ENCODE results near the gene R3HDM2. TPM values are rescaled to one million over a fixed set of nuclear protein-coding genes. Genes with fewer than 3 reads are reported as not detected.
A peak's percentile ranks its signal among the peaks of the same experiment; 100 is the strongest.

The R3HDM2 gene
- total RNA-seq, 1 experiment from 2014 or later: 64.8 TPM

DNA sequence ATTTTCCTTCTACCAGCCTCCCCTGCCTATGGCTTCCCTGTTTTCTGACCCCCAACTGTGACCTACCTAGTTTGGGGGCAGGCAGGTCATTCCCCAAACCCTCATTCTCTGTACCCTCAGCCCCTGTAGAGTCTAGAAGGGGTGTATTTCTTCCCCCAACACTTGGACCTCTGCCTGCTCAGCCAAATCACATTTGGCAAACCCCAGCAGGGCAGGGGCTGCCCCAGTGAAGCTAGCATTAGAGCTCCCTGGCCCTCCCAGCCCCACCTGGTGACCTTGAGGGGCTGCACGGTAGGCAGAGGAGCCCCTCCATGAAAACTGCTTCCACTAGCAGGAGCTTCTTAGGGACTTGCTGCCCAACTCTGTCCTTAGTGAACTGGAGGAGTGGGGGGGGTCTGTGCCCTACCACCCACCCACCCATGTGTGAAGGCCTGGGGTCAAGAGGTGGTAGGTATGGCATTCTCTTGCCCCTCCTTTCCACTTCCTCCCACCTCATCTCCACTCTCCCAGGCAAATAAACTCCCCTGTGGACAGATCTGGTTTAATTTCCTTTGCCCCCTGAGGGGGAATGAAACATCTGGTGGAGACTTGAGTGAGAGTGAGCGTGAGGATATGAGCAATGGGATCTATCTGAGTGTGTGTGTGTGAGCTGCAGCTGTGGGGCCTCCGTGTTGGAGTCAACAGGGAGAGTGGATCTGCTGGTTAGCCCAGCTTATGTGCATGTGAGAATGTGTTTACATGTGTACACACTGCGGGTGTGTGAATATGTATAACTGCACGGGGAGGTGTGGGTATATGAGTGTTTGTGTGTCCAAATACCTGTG is 212.6 kb downstream of the R3HDM2 start:
- DNase-seq (ENCODE audit: unreplicated experiment): no peak
- H3K9me3 Mint-ChIP-seq (ENCODE audit: unreplicated experiment): no peaks in the 10 kb centered on the region
- CTCF ChIA-PET: interaction anchor here (0.7 to 1.9 kb wide), 6 partner anchors 11 to 152 kb away, joined by 4 to 13 read pairs (median 6); partner anchors contain the start of gene SHMT2
- POLR2A ChIA-PET: interaction anchor here (1.0 to 1.1 kb wide), 2 partner anchors 22 to 130 kb away, joined by 3 read pairs; no protein-coding TSS in a partner anchor
- no peaks in the 10 kb centered on the region for H3K36me3 Mint-ChIP-seq (ENCODE audit: insufficient read depth, unreplicated experiment)
- H3K4me3 Mint-ChIP-seq (ENCODE audit: unreplicated experiment): no peak overlapping the region
- H3K27ac Mint-ChIP-seq (ENCODE audit: low read depth, unreplicated experiment): no peak overlapping the region
- H3K27me3 Mint-ChIP-seq (ENCODE audit: insufficient read depth, unreplicated experiment): peaks cover 73% of the 10 kb centered on the region
- no TSS peak for BruUV-seq (replicated peaks)
- H3K4me1 Mint-ChIP-seq (ENCODE audit: insufficient read depth, unreplicated experiment): peaks cover 34% of the 10 kb centered on the region
- intact Hi-C loops (cut with micrococcal nuclease): no loop called here
- TF ChIP-seq, protein P1, sequence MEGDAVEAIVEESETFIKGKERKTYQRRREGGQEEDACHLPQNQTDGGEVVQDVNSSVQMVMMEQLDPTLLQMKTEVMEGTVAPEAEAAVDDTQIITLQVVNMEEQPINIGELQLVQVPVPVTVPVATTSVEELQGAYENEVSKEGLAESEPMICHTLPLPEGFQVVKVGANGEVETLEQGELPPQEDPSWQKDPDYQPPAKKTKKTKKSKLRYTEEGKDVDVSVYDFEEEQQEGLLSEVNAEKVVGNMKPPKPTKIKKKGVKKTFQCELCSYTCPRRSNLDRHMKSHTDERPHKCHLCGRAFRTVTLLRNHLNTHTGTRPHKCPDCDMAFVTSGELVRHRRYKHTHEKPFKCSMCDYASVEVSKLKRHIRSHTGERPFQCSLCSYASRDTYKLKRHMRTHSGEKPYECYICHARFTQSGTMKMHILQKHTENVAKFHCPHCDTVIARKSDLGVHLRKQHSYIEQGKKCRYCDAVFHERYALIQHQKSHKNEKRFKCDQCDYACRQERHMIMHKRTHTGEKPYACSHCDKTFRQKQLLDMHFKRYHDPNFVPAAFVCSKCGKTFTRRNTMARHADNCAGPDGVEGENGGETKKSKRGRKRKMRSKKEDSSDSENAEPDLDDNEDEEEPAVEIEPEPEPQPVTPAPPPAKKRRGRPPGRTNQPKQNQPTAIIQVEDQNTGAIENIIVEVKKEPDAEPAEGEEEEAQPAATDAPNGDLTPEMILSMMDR (IDR thresholded peaks at IDR 0.05; ENCODE audit: unreplicated experiment): no peak

DNA sequence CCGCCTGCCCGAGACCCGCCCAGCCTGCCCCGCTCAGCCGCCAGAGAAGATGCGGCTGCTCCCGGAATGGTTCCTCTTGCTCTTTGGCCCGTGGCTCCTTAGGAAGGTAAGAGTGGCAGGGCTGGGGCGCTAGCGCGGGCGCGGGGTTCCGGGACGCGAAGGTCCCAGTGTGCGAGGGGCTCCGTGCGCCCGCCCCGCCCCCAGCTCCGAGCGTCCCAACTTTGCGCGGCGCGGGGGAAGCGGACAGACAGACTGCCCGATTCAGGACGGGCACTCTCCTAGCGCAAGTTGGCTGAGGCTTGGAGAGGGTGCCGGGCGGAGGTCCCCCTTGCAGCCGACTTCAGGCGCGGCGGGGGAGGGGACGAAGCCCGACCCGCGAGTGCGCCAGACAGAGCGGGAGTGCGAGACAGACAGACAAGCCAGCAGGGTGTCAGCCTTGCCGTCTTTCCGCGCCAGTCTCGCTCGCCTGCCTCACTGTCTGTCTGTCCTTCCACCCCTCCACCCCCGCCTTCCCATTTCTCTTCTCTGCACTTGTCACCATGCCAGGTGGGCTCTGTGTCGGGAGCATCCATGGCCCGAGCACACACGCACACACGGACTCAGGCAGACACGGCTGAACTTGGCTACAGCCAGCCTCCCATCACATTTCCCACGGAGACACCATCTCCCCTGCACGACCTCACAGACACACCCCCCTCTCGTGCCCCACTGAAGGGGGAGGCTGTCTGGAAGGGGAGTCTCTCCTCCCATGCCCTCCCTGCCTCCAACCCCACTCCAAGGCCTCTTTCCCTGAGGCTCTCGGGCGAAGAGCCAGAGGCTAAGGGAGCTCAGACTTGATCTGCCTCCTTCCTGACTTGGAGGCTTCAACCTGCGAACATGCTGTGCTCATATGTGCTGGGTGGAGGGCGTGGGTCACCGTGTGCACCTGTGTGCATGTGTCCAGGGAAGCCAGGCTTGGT is 213.6 kb downstream of the R3HDM2 start:
- TF ChIP-seq, protein P1 (IDR thresholded peaks at IDR 0.05; ENCODE audit: unreplicated experiment): no peak
- Mint-ChIP-seq H3K4me1 (ENCODE audit: insufficient read depth, unreplicated experiment) (peaks cover 34% of the 10 kb centered on the region), H3K9me3 (ENCODE audit: unreplicated experiment) (no peaks in the 10 kb centered on the region), H3K27ac (ENCODE audit: low read depth, unreplicated experiment) (peak overlapping the region; percentile 42), H3K27me3 (ENCODE audit: insufficient read depth, unreplicated experiment) (peaks cover 70% of the 10 kb centered on the region), H3K36me3 (ENCODE audit: insufficient read depth, unreplicated experiment) (no peaks in the 10 kb centered on the region), H3K4me3 (ENCODE audit: unreplicated experiment) (peak overlapping the region; percentile 72)
- ChIA-PET POLR2A (interaction anchor here (0.7 to 1.1 kb wide), 3 partner anchors 23 to 185 kb away, joined by 3 read pairs; no protein-coding TSS in a partner anchor), CTCF (interaction anchor here (0.7 to 1.9 kb wide), 6 partner anchors 11 to 40 kb away, joined by 4 to 13 read pairs (median 5); partner anchors contain the start of gene SHMT2)
- DNase-seq (ENCODE audit: unreplicated experiment): no peak
- intact Hi-C loops (cut with micrococcal nuclease): no loop called here
- BruUV-seq (replicated peaks): no TSS peak

DNA sequence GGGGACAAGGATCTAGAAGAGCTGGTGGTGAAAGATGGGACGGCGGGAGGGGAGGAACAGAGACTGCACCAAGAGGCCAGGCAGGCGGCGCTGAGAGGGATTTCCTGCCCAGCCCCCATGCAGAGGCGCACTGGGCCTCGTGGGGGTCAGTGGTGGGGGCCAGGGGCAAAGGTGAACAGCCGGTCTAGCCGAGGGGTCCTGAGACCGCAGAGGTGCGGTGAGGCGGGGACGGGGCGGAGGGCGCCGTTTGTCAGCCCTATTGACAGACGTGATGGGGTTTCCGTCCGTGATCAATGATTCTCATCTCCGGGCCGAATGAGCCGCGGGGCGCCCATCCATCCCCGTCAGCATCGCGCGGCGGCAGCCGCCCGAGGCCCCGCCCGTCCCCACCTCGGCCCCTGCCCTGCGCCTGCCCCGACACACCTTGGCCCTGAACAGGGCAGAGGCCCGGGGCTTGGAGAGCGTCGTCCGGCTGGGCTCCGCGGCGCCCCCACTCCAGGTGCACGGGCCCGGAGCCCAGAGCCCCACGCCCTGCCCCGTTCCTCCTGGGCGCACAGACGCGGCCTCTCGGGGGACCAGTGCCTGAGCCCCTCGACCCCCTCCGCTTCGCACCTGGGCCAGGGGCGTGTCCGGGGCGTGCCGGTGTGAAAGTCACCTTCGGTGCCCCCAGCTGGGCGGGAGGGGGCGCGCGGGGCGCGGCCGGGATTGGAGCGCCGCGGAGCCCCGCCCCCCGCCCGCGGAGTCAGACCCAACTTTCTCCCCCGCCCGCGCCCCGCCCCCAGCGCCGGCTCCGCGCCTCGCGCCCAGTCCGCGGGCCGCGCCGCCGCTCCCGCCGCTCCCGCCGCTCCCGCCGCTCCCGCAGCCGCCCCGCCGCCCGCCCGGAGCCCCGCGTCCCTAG is 214.6 kb downstream of the R3HDM2 start, which contains the start of gene NXPH4:
NXPH4 (plus strand) TSS at position 781 of the 898 bp plus-strand sequence. CDS start 176 bp downstream, outside the sequence.
- Mint-ChIP-seq H3K27me3 (ENCODE audit: insufficient read depth, unreplicated experiment) (peaks cover 60% of the 10 kb centered on the region), H3K27ac (ENCODE audit: low read depth, unreplicated experiment) (peak within 1 kb of the TSS; percentile 42), H3K36me3 (ENCODE audit: insufficient read depth, unreplicated experiment) (no peaks in the 10 kb centered on the region), H3K4me3 (ENCODE audit: unreplicated experiment) (peak within 1 kb of the TSS; percentile 72), H3K4me1 (ENCODE audit: insufficient read depth, unreplicated experiment) (peaks cover 34% of the 10 kb centered on the region), H3K9me3 (ENCODE audit: unreplicated experiment) (no peaks in the 10 kb centered on the region)
- POLR2A ChIA-PET: interaction anchor here (0.7 kb wide), 1 partner anchor 184 kb away, joined by 3 read pairs; no protein-coding TSS in a partner anchor
- TF ChIP-seq, protein P1 (IDR thresholded peaks at IDR 0.05; ENCODE audit: unreplicated experiment): no peak
- intact Hi-C loops (cut with micrococcal nuclease): no loop called here
- no peak for DNase-seq (ENCODE audit: unreplicated experiment)
- CTCF ChIA-PET: interaction anchor here (0.6 to 9.4 kb wide), 8 partner anchors 11 to 271 kb away, joined by 3 to 188 read pairs (median 18); partner anchors contain the start of gene SHMT2
- BruUV-seq (replicated peaks): no TSS peak
